Measurements from ENCODE around the gene IQSEC1. TPM values are rescaled to one million over a fixed set of nuclear protein-coding genes. Genes with fewer than 3 reads are reported as not detected.

IQSEC1 gene
- total RNA-seq, 4 donors from 2014 or later, result 31.9 to 35.8 (median 34.8) TPM

DNA sequence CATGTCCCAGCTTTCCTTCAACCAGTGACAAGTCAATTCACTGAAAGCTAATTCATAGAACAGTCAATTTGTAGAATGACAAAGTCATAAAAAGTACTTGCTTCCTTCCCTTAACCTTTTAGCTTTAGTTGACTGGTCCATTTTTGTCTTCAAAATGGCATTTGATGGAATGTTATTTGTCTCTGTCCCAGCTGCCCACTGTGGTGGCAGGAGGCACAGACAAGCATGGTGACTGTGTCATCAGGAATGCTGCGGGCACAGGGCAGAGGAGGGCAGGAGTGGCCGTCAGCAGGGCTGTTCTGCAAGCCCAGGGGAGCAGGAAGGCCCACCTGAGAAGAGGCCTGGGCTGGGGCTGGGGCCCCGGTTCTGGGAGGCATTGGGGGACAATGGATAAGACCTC, 10.0 kb downstream of the IQSEC1 start:
- no peak for DNase-seq (ENCODE audit: low spot score in 2 of 2)
- intact Hi-C loops (cut with DNase I; ENCODE audit: low total_unique reads), result no loop called here
- H3K4me3 ChIP-seq (ENCODE audit: low read depth, poor library complexity, severe bottlenecking), result no peak overlapping the region
- WGBS, 2 donors, result 88 to 91% methylated on average over 3 of the region's 3 CpGs
- TF ChIP-seq POLR2A (IDR thresholded peaks at IDR 0.05), result no peak

GRCh38 chr3:13062647-13063046, 10.6 kb downstream of the IQSEC1 start:
- no peak for TF ChIP-seq POLR2A (IDR thresholded peaks at IDR 0.05)
- TF ChIP-seq, protein P1, sequence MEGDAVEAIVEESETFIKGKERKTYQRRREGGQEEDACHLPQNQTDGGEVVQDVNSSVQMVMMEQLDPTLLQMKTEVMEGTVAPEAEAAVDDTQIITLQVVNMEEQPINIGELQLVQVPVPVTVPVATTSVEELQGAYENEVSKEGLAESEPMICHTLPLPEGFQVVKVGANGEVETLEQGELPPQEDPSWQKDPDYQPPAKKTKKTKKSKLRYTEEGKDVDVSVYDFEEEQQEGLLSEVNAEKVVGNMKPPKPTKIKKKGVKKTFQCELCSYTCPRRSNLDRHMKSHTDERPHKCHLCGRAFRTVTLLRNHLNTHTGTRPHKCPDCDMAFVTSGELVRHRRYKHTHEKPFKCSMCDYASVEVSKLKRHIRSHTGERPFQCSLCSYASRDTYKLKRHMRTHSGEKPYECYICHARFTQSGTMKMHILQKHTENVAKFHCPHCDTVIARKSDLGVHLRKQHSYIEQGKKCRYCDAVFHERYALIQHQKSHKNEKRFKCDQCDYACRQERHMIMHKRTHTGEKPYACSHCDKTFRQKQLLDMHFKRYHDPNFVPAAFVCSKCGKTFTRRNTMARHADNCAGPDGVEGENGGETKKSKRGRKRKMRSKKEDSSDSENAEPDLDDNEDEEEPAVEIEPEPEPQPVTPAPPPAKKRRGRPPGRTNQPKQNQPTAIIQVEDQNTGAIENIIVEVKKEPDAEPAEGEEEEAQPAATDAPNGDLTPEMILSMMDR (IDR thresholded peaks at IDR 0.05), result no peak
- H3K4me3 ChIP-seq (ENCODE audit: low read depth, poor library complexity, severe bottlenecking), result no peak overlapping the region
- DNase-seq (ENCODE audit: low spot score in 2 of 2), result no peak
- intact Hi-C loops (cut with DNase I; ENCODE audit: low total_unique reads), result no loop called here
- 79 to 83% methylated on average over 12 of the region's 12 CpGs for WGBS, 2 donors

- no peak for DNase-seq (ENCODE audit: low spot score in 2 of 2)
- H3K4me3 ChIP-seq (ENCODE audit: low read depth, poor library complexity, severe bottlenecking), result no peak overlapping the region
- TF ChIP-seq POLR2A (IDR thresholded peaks at IDR 0.05), result no peak
- TF ChIP-seq, protein P1 (IDR thresholded peaks at IDR 0.05), result no peak
- 85 to 96% methylated on average over 15 to 16 of the region's 16 CpGs for WGBS, 2 donors
- intact Hi-C loops (cut with DNase I; ENCODE audit: low total_unique reads), result no loop called here
Measured at GRCh38 chr3:13060341-13060910, 12.8 kb downstream of the IQSEC1 start.

DNA sequence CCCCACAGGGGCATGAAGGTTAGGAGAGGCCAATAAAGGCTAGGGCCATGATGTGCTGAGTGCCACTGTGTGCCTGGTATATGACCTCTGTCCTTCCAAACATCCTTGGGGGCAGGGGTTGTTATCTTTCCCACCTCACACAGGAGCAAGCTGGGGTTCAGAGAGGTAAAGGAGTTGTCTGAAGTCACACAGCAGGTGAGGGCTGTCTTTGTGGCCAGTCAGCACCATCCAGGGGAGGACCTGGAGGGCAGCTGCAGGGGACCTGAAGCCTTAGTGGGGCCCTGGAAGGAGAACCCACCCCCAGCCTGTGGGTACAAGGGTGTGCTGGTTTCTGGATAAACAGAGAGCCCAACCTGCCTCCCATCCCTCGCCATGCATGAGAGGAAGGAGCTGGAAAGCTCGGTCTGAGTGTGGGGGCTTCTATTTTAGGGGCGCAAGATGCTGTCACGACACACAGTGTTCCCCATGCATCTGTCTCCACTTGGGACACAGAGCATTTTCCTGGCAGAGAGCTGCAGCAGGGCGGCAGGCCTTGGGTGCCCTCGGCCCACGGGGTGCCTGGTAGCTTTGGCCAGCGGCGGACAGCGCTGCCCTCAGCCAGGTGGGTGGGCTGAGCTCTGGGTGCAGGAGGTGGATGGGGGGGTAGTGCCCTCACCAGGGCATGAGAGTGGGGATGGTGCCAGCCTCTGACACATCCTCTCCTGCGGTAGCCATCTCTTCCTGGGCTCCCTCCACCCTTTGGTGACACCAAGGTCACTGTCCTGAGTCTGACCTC, 14.7 kb downstream of the IQSEC1 start:
- no peak overlapping the region for H3K4me3 ChIP-seq (ENCODE audit: low read depth, poor library complexity, severe bottlenecking)
- 90 to 97% methylated on average over 11 of the region's 11 CpGs for WGBS, 2 donors
- no peak for DNase-seq (ENCODE audit: low spot score in 2 of 2)
- intact Hi-C loops (cut with DNase I; ENCODE audit: low total_unique reads), result no loop called here
- TF ChIP-seq POLR2A (IDR thresholded peaks at IDR 0.05), result no peak
- TF ChIP-seq, protein P1 (IDR thresholded peaks at IDR 0.05), result no peak

DNA sequence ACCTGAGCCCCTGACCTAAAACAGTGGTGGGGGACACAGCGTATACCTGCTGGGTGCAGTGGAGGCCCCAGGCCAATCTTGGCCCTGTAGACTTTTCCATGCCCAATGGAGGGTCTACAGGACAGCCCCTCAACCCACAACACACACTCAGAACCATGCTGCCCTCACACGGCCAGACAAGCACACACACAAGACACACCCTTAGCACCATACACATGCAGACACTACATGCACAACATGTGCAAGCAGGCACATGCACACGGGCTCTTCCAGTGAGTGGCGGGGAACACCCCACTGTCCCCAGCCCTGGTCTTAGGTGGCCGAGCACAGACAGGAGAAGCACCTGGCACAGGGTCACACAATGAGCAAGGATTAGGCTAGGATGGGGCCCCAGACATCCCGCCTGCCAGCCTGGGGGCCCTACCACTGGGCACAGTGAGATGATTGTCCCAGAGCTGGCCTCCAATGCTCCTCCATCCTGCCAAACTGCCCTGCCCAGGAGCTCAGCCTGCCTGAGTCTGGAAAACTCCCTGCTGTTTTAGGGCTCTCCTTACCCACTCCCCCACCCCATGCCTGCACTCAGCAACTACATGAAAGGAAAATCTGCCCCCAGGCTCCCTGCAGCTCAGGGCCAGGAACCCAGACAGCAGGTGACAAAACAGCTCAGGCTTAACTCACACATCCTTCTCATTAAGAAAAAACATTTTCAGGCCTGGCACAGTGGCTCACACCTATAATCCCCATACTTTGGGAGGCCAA, 15.8 kb downstream of the IQSEC1 start:
- no peak overlapping the region for H3K4me3 ChIP-seq (ENCODE audit: low read depth, poor library complexity, severe bottlenecking)
- 37 to 50% methylated on average over 6 of the region's 6 CpGs for WGBS, 2 donors
- intact Hi-C loops (cut with DNase I; ENCODE audit: low total_unique reads), result no loop called here
- no peak for TF ChIP-seq POLR2A (IDR thresholded peaks at IDR 0.05)
- TF ChIP-seq, protein P1 (IDR thresholded peaks at IDR 0.05), result no peak
- no peak for DNase-seq (ENCODE audit: low spot score in 2 of 2)

- TF ChIP-seq POLR2A (IDR thresholded peaks at IDR 0.05), result no peak
- TF ChIP-seq, protein P1 (IDR thresholded peaks at IDR 0.05), result no peak
- no peak for DNase-seq (ENCODE audit: low spot score in 2 of 2)
- intact Hi-C loops (cut with DNase I; ENCODE audit: low total_unique reads), result no loop called here
- WGBS, 2 donors, result 92% methylated on average over 7 of the region's 7 CpGs
- no peak overlapping the region for H3K4me3 ChIP-seq (ENCODE audit: low read depth, poor library complexity, severe bottlenecking)
Measured at GRCh38 chr3:13055634-13056033, 17.6 kb downstream of the IQSEC1 start.

All from lower leg skin (tissue), 4 donors.